WTC11 (cell line): ENCODE measurements around the gene BCL11B.

Source experiments
- CTCF ChIP-seq: fragments of 200-600 bp; IDR thresholded peaks from 2 replicates; pipeline ENCODE4 v1.8.0; 2022; ENCODE audit warnings: antibody characterized with exemption
- IRF2 ChIP-seq: sonication (generic); formaldehyde crosslinking; IDR thresholded peaks from 2 replicates; pipeline ENCODE4 v1.8.0; 2022; ENCODE audit warnings: low read depth, missing genetic modification reagents, borderline replicate concordance
- JUN ChIP-seq: sonication (generic); formaldehyde crosslinking; IDR thresholded peaks from 2 replicates; pipeline ENCODE4 v1.8.0; 2023; ENCODE audit warnings: mild to moderate bottlenecking, missing genetic modification reagents
- MAX ChIP-seq: sonication (generic); formaldehyde crosslinking; IDR thresholded peaks from 2 replicates; pipeline ENCODE4 v1.8.0; 2022; ENCODE audit warnings: mild to moderate bottlenecking, missing genetic modification reagents
- MXD4 ChIP-seq: fragments of 250-450 bp; sonication (Bioruptor Pico); IDR thresholded peaks from 2 replicates; pipeline ENCODE4 v1.8.0; 2021; ENCODE audit warnings: mild to moderate bottlenecking, moderate library complexity, borderline replicate concordance
- TCF7 ChIP-seq: sonication (generic); formaldehyde crosslinking; IDR thresholded peaks from 2 replicates; pipeline ENCODE4 v1.8.0; 2022; ENCODE audit warnings: mild to moderate bottlenecking, low read depth, missing genetic modification reagents, moderate library complexity
- ZSCAN18 ChIP-seq: fragments of 250-450 bp; sonication (Bioruptor Pico); IDR thresholded peaks from 2 replicates; pipeline ENCODE4 v2.1.2; 2022; ENCODE audit warnings: mild to moderate bottlenecking, moderate library complexity

- TF ChIP-seq MXD4 (CRISPR knock-in tag), result no peak
- TF ChIP-seq CTCF, result no peak
- TF ChIP-seq IRF2, result no peak
- no peak for TF ChIP-seq TCF7
- no peak for TF ChIP-seq MAX (CRISPR knock-in tag)
- TF ChIP-seq JUN (CRISPR knock-in tag), result no peak
- TF ChIP-seq ZSCAN18 (CRISPR knock-in tag), result no peak
These were observed 75.7 kb downstream of the BCL11B start for GRCh38 chr14:99196310-99196650.
